GM19025 (cell line): ENCODE data around the gene GRK5.

Source experiments
- ATAC-seq: cut with Tn5 transposase; IDR thresholded peaks from one replicate; pipeline ENCODE4 v1.9.1; 2021; ENCODE audit warnings: mild to moderate bottlenecking, low read depth, moderate library complexity; ENCODE audit not compliant: unreplicated experiment

Gene GRK5

GRCh38 chr10:119410361-119411116 lies 203.2 kb downstream of the GRK5 start:
- ATAC-seq, result no peak

GRCh38 chr10:119412244-119413092 lies 205.1 kb downstream of the GRK5 start:
- no peak for ATAC-seq

GRCh38 chr10:119413093-119413453 lies 205.7 kb downstream of the GRK5 start:
- ATAC-seq, result no peak

- no peak for ATAC-seq
Observed at GRCh38 chr10:119413471-119414080, 206.2 kb downstream of the GRK5 start.

- no peak for ATAC-seq
Observed at GRCh38 chr10:119414081-119414611, 206.8 kb downstream of the GRK5 start.

- no peak for ATAC-seq
Observed at GRCh38 chr10:119415121-119415520, 207.8 kb downstream of the GRK5 start.

GRCh38 chr10:119415536-119416503 lies 208.4 kb downstream of the GRK5 start:
- no peak for ATAC-seq

- no peak for ATAC-seq
Observed at GRCh38 chr10:119416855-119417254, 209.5 kb downstream of the GRK5 start.

- no peak for ATAC-seq
Observed at GRCh38 chr10:119417852-119418251, 210.5 kb downstream of the GRK5 start.

GRCh38 chr10:119418362-119418761 lies 211.0 kb downstream of the GRK5 start:
- no peak for ATAC-seq

- ATAC-seq, result no peak
Observed at GRCh38 chr10:119419931-119420330, 212.6 kb downstream of the GRK5 start.

GRCh38 chr10:119420950-119421875 lies 213.8 kb downstream of the GRK5 start:
- ATAC-seq, result no peak

GRCh38 chr10:119421891-119422681 lies 214.7 kb downstream of the GRK5 start:
- ATAC-seq, result no peak

- ATAC-seq, result no peak
Observed at GRCh38 chr10:119422682-119423509, 215.5 kb downstream of the GRK5 start.

- ATAC-seq, result no peak
Observed at GRCh38 chr10:119423510-119424257, 216.3 kb downstream of the GRK5 start.

GRCh38 chr10:119424258-119424975 lies 217.0 kb downstream of the GRK5 start:
- no peak for ATAC-seq
